T-helper 2 cell treated with Interferon-gamma antibody and Interleukin-4, amounts not matched to agents 5 μg/mL and 100 μg/mL, for 36 hours (primary cell): ENCODE data around the gene AKAP13.

Experiments used
- DNase-seq: peaks from one replicate; pipeline ENCODE4 v3.0.0; 2021; ENCODE audit warnings: low spot score
- H3K27ac Mint-ChIP-seq: one replicate; pipeline ENCODE4 v1.8.0; 2021; ENCODE audit warnings: mild to moderate bottlenecking, mixed read lengths
- H3K27me3 Mint-ChIP-seq: one replicate; pipeline ENCODE4 v1.8.0; 2021; ENCODE audit warnings: low read depth, mixed read lengths
- H3K36me3 Mint-ChIP-seq: one replicate; pipeline ENCODE4 v1.8.0; 2021; ENCODE audit warnings: low read depth, mixed read lengths
- H3K4me1 Mint-ChIP-seq: one replicate; pipeline ENCODE4 v1.8.0; 2021; ENCODE audit warnings: low read depth, mixed read lengths
- H3K4me3 Mint-ChIP-seq: one replicate; pipeline ENCODE4 v1.8.0; 2022; ENCODE audit warnings: mild to moderate bottlenecking, moderate library complexity, mixed read lengths
- H3K9me3 Mint-ChIP-seq: one replicate; pipeline ENCODE4 v1.8.0; 2021; ENCODE audit warnings: mixed read lengths

The AKAP13 gene

DNA sequence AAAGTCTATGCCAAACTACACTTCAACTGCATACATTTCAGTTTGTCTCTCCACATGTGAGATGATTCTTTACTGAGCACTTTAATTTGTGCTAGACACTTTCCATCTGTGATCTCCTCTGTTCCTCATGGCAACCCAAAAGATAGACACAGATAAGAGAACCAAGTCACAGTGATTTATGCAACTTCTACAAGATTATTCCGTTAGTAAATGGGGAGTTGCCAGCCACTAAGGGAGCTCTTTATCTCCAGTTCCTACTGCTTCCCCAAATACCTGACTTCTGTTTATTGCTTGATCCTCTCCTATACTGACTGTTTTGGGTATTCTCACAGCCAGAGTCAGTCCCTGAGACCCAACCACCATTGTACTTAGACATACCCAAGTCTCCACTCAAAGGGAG is 24.1 kb upstream of the AKAP13 start:
- H3K9me3 Mint-ChIP-seq, result peaks cover 4% of the 10 kb centered on the region
- peaks cover 14% of the 10 kb centered on the region for H3K4me1 Mint-ChIP-seq
- H3K27me3 Mint-ChIP-seq, result peaks cover 5% of the 10 kb centered on the region
- no peak overlapping the region for H3K4me3 Mint-ChIP-seq
- no peaks in the 10 kb centered on the region for H3K36me3 Mint-ChIP-seq
- no peak overlapping the region for H3K27ac Mint-ChIP-seq
- DNase-seq, result no peak

DNA sequence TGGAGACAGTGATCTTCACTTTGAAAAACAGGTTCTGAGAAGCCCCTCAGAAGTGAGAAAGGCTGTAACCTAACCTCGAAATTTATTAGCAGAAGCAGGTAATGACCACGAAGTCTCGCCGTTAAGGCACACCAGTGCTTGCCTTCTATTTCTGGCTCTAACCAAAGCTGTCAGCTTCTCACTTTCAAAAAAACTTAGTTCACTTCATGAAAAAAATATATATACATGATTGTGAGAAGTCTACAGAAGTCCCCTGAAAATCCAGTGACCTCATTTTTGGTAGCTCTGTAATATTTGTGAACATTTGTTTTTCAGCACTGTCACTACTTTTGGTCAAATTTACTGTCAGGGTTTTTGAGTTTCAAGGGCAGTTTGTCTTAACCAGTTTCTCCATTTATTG is 19.1 kb upstream of the AKAP13 start:
- no peak overlapping the region for H3K4me3 Mint-ChIP-seq
- H3K27ac Mint-ChIP-seq, result no peak overlapping the region
- DNase-seq, result no peak
- H3K36me3 Mint-ChIP-seq, result no peaks in the 10 kb centered on the region
- no peaks in the 10 kb centered on the region for H3K9me3 Mint-ChIP-seq
- peaks cover 9% of the 10 kb centered on the region for H3K27me3 Mint-ChIP-seq
- peaks cover 10% of the 10 kb centered on the region for H3K4me1 Mint-ChIP-seq

DNA sequence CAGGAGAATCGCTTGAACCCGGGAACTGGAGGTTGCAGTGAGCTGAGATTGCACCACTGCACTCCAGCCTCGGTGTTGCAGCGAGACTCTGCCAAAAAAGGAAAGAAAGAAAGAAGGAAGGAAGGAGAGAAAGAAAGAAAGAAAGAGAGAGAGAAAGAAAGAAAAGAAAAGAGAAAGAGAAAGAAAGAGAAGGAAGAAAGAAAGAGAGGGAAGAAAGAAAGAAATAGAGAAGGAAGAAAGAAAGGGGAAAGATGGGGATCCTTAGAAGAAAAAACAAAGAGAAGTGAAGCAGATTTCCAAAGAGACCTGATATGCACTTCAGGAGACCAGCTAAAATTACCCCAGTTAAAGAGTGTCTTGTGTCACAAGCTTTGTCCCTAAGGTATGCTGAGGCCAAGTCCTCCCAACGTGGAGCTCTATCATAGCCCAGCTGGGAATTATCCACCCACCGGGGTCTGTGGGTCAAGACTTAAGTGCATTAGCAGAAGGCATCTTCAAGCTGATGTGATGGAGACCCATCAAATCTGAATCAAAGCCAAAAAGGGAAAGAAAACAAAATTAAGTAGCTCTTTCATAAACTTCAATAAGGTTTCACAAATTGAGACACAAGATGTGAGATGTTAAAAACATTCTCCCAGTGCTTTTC is 17.8 kb upstream of the AKAP13 start:
- DNase-seq, result no peak
- Mint-ChIP-seq H3K4me3 (no peak overlapping the region), H3K27me3 (peaks cover 9% of the 10 kb centered on the region), H3K9me3 (no peaks in the 10 kb centered on the region), H3K27ac (no peak overlapping the region), H3K36me3 (no peaks in the 10 kb centered on the region), H3K4me1 (peaks cover 10% of the 10 kb centered on the region)

DNA sequence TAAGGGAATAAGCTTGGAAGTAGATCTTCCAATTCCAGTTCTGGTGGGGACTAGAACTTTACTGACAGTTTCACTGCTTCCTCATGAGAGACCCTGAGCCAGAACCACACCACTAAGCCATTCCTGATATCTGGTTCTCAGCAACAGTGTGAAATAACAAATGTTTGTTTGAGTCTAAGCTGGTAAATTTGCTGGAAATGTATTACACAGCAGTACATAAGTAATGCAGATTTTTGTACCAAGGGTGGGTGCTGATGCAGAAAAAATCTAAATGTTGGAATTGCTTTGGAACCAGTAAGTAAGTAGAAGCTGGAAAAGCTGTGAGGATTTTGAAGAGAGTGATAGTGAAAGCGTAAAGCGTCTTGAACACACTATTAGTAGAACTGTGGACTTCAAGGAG is 14.4 kb upstream of the AKAP13 start:
- Mint-ChIP-seq H3K36me3 (no peaks in the 10 kb centered on the region), H3K27ac (no peak overlapping the region), H3K4me3 (no peak overlapping the region), H3K4me1 (peaks cover 6% of the 10 kb centered on the region), H3K9me3 (no peaks in the 10 kb centered on the region), H3K27me3 (peaks cover 13% of the 10 kb centered on the region)
- DNase-seq, result no peak

DNA sequence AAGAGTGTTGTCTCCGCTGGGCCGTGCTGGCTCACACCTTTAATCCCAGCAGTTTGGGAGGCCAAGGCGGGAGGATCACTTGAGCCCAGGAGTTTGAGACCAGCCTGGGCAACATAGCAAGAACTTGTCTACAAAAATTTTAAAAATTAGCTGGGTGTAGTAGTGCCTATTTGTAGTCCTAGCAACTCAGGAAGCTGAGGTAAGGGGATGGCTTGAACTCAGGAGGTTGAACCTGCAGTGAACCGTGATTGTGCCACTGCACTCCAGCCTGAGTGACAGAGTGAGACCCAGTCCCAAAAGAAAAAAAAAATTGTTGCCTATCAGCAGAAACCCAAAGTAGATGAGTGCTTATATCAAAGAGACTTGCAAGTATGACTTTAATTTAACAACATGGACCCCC is 12.7 kb upstream of the AKAP13 start:
- no peak for DNase-seq
- peaks cover 13% of the 10 kb centered on the region for H3K27me3 Mint-ChIP-seq
- no peak overlapping the region for H3K27ac Mint-ChIP-seq
- H3K36me3 Mint-ChIP-seq, result no peaks in the 10 kb centered on the region
- no peak overlapping the region for H3K4me3 Mint-ChIP-seq
- peaks cover 3% of the 10 kb centered on the region for H3K4me1 Mint-ChIP-seq
- no peaks in the 10 kb centered on the region for H3K9me3 Mint-ChIP-seq

GRCh38 chr15:85374831-85375230 is 5.6 kb upstream of the AKAP13 start:
- Mint-ChIP-seq H3K9me3 (no peaks in the 10 kb centered on the region), H3K27ac (no peak overlapping the region), H3K36me3 (peaks cover 6% of the 10 kb centered on the region), H3K27me3 (peaks cover 7% of the 10 kb centered on the region), H3K4me1 (peaks cover 22% of the 10 kb centered on the region), H3K4me3 (no peak overlapping the region)
- no peak for DNase-seq

GRCh38 chr15:85377269-85377668 is 3.1 kb upstream of the AKAP13 start:
- Mint-ChIP-seq H3K27me3 (peaks cover 2% of the 10 kb centered on the region), H3K9me3 (no peaks in the 10 kb centered on the region), H3K4me3 (no peak overlapping the region), H3K36me3 (peaks cover 11% of the 10 kb centered on the region), H3K4me1 (peaks cover 32% of the 10 kb centered on the region), H3K27ac (peak overlapping the region; percentile 64)
- no peak for DNase-seq

DNA sequence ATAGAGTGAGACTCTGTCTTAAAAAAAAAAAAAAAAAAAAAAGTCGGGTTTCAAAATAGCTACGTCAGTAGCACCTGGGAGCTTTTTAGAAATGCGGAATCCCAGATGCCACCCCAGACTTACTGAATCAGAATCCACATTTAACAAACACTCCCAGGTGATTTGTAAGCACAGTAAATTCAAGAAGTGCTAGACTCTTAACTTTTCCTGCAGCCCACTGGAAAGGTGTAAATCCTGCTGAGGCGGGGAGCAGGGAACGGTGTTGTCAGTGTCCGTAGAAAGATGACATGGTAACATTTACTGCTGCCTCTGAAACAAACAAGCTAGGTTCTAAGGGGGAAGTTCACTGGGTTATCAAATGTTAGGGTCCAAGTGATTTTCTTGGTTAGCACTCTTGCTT is 2.4 kb upstream of the AKAP13 start:
- Mint-ChIP-seq H3K27ac (no peak overlapping the region), H3K9me3 (no peaks in the 10 kb centered on the region), H3K36me3 (peaks cover 16% of the 10 kb centered on the region), H3K4me3 (no peak overlapping the region), H3K27me3 (peaks cover 2% of the 10 kb centered on the region), H3K4me1 (peaks cover 37% of the 10 kb centered on the region)
- no peak for DNase-seq

GRCh38 chr15:85379403-85380131 is 836 bp upstream of the AKAP13 start:
- H3K4me3 Mint-ChIP-seq, result peak overlapping the region; percentile 95
- peaks cover 2% of the 10 kb centered on the region for H3K27me3 Mint-ChIP-seq
- H3K27ac Mint-ChIP-seq, result peak overlapping the region; percentile 98
- DNase-seq, result peak; percentile 51
- H3K4me1 Mint-ChIP-seq, result peaks cover 45% of the 10 kb centered on the region
- peaks cover 19% of the 10 kb centered on the region for H3K36me3 Mint-ChIP-seq
- no peaks in the 10 kb centered on the region for H3K9me3 Mint-ChIP-seq

DNA sequence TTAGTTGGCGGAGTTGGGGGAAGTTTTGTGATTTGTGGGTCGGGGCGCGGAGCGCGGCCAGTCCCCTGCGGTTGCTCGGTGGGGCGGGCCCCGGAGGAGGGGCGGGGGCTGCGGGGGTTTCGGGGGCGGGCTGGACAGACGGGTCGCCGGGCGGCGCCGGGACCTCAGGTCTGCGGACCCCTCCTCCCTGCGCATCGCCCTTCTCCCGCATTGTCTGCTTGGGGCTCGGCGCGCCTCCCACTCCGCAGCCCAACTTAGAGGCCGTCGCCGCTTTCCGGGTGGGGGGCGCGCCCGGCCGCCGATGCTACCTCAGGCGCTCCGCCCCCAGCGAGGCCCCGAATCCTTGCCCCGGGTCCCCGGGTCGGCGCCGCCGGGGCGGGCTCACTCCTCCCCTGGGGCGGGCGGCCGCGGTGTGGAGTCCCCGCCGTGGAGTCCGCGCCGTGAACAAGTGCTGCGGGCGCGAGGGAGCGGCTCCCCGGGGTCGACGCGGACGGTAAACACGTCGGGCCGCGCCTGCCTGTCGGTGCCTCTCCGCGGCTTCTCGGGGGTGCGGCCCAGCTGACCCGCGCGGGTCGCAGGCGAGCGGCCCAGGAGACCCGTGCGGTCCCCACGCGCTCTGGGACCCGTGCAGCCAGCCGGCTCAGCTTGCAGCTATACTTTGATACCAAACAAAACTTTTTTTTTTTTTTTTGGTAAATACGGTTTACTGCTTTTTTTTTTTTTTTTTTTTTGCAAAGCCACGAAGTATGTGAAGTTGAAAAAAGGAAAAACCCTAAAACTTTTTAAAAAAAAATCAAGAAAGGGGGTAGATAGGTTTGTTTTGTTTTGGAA is 624 bp downstream of the AKAP13 start:
- peak overlapping the region; percentile 87 for H3K27ac Mint-ChIP-seq
- H3K4me3 Mint-ChIP-seq, result peak overlapping the region; percentile 95
- no peaks in the 10 kb centered on the region for H3K9me3 Mint-ChIP-seq
- no peaks in the 10 kb centered on the region for H3K27me3 Mint-ChIP-seq
- peaks cover 46% of the 10 kb centered on the region for H3K4me1 Mint-ChIP-seq
- peaks cover 21% of the 10 kb centered on the region for H3K36me3 Mint-ChIP-seq
- peak; percentile 60 for DNase-seq

DNA sequence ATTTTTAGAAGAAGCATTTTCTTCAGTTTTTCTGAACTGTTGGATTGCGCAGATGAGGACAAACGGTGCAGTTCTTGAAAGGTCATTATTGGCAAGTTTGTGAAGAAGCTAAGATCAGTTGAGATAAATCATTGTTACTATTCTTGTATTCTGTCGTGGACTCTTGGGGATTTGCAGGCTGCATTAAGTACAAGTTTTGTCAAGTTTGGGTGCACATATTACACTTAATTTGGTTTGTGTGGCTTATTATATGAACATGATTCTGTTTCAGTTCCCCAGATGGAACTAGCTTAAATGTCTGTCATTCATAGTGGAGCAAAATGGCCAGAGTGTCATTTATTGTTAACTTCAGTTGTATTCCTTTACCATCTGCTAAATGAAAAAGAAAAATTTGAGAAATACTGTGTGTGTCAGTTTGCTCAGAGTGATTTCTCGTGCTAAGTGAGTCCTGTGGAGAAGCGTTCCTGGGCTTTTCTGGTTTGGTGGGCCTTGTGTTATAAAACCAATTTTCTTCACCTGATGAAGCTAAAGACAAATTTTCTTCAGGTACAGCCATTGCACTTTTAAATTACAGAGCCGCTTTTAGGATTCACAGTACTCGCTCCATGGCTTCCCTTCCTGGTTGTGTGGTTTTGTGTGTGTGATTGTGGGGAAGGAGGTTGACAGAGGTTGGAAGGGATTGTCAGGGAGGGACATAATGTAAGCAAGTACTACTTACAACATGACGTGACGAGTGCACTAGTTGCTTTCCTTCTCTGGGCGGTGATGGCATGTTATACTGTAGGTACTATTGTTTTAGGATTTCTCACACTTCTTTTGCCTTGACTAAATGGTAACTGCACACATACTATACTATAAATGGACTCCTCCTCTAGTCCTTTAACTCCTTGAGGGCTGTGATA is 1.7 kb downstream of the AKAP13 start:
- DNase-seq, result no peak
- Mint-ChIP-seq H3K9me3 (no peaks in the 10 kb centered on the region), H3K27ac (peak overlapping the region; percentile 66), H3K27me3 (no peaks in the 10 kb centered on the region), H3K36me3 (peaks cover 24% of the 10 kb centered on the region), H3K4me1 (peaks cover 43% of the 10 kb centered on the region), H3K4me3 (peak overlapping the region; percentile 83)

- H3K27ac Mint-ChIP-seq, result no peak overlapping the region
- peaks cover 44% of the 10 kb centered on the region for H3K4me1 Mint-ChIP-seq
- peak overlapping the region; percentile 38 for H3K4me3 Mint-ChIP-seq
- H3K27me3 Mint-ChIP-seq, result no peaks in the 10 kb centered on the region
- DNase-seq, result no peak
- peaks cover 25% of the 10 kb centered on the region for H3K36me3 Mint-ChIP-seq
- no peaks in the 10 kb centered on the region for H3K9me3 Mint-ChIP-seq
These were observed 2.5 kb downstream of the AKAP13 start for GRCh38 chr15:85382942-85383341.

GRCh38 chr15:85383470-85384148 is 3.2 kb downstream of the AKAP13 start:
- H3K27me3 Mint-ChIP-seq, result no peaks in the 10 kb centered on the region
- H3K4me1 Mint-ChIP-seq, result peaks cover 45% of the 10 kb centered on the region
- no peak for DNase-seq
- H3K36me3 Mint-ChIP-seq, result peaks cover 25% of the 10 kb centered on the region
- no peak overlapping the region for H3K27ac Mint-ChIP-seq
- H3K9me3 Mint-ChIP-seq, result no peaks in the 10 kb centered on the region
- peak overlapping the region; percentile 39 for H3K4me3 Mint-ChIP-seq
